K562 (cell line): ENCODE results near the gene EIF1. TPM values are rescaled to one million over a fixed set of nuclear protein-coding genes. Genes with fewer than 3 reads are reported as not detected.

Source experiments
- ARHGAP35 ChIP-seq: fragments of 450-650 bp; IDR thresholded peaks from 2 replicates; pipeline ENCODE4 v1.6.1; 2018; ENCODE audit not compliant: partially characterized antibody
- CHD2 ChIP-seq: IDR thresholded peaks from 2 replicates; pipeline ENCODE4 v1.6.1; 2011; ENCODE audit warnings: low read depth, low read length
- CREBBP ChIP-seq: IDR thresholded peaks from one replicate; pipeline ENCODE4 v1.6.1; 2012; ENCODE audit warnings: low read depth, mild to moderate bottlenecking, control low read depth, inconsistent platforms, low read length
- E2F8 ChIP-seq: fragments of 450-650 bp; IDR thresholded peaks from 2 replicates; pipeline ENCODE4 v1.7.1; 2018; ENCODE audit warnings: mild to moderate bottlenecking, low read depth; ENCODE audit not compliant: partially characterized antibody
- ESRRA ChIP-seq: fragments of 450-650 bp; IDR thresholded peaks from 2 replicates; pipeline ENCODE4 v1.6.1; 2014; ENCODE audit warnings: low read depth, mild to moderate bottlenecking, moderate library complexity, borderline replicate concordance
- KAT7 ChIP-seq: sonication (generic); formaldehyde crosslinking; IDR thresholded peaks from 2 replicates; pipeline ENCODE4 v1.8.0; 2022; ENCODE audit warnings: missing genetic modification reagents, mild to moderate bottlenecking, borderline replicate concordance
- MYBL2 ChIP-seq, 2 experiments: fragments of 450-650 bp in 1 of 2; sonication (generic) in 1 of 2; formaldehyde crosslinking in 1 of 2; IDR thresholded peaks; 2 replicates each; pipeline versions ENCODE4 v1.6.1 to v1.8.1; 2017 to 2022; ENCODE audit warnings: borderline replicate concordance in 1 of 2, inconsistent platforms in 1 of 2, low read depth in 1 of 2, mild to moderate bottlenecking in 1 of 2, missing genetic modification reagents in 1 of 2, moderate library complexity in 1 of 2
- NFRKB ChIP-seq: fragments of 450-650 bp; IDR thresholded peaks from 2 replicates; pipeline ENCODE4 v1.6.1; 2016; ENCODE audit warnings: low read depth
- RREB1 ChIP-seq: fragments of 250-450 bp; sonication (Bioruptor Pico); IDR thresholded peaks from 2 replicates; pipeline ENCODE4 v1.4.0; 2020
- SMARCA5 ChIP-seq: fragments of 450-650 bp; IDR thresholded peaks from 2 replicates; pipeline ENCODE4 v1.6.1; 2016
- ZHX1 ChIP-seq: fragments of 150-350 bp; conservative IDR thresholded peaks from 2 replicates; pipeline ENCODE4 v1.6.1; 2014; ENCODE audit warnings: low read length
- ZNF79 ChIP-seq: fragments of 250-450 bp; sonication (Bioruptor Pico); IDR thresholded peaks from 2 replicates; pipeline ENCODE4 v1.4.0; 2020; ENCODE audit warnings: low read depth, mild to moderate bottlenecking, moderate library complexity
- polyA plus RNA-seq, 8 experiments: library from polyadenylated mRNA; depleted of rRNA in 4 of 8; stranded (reverse) in 5 of 8; unstranded in 3 of 8; fragments of >200 nt; fragmentation: Nextera tagmentation in 2 of 8; fragmentation: Illumina TruSeq in 1 of 8; extraction: Ambion mirVana in 2 of 8; extraction: Trizol in 1 of 8; gene quantifications; 2 replicates each; pipeline versions ENCODE4 v1.2.1 to v1.2.3, GENCODE V29; 2011 to 2014; ENCODE audit warnings: inconsistent platforms in 1 of 8, missing spikeins in 1 of 8
- total RNA-seq, 7 experiments: library from RNA; depleted of rRNA in 6 of 7; stranded (reverse); fragments of >200 nt in 6 of 7; fragmentation: Illumina TruSeq in 2 of 7; extraction: Trizol in 2 of 7; gene quantifications; 2 replicates each; pipeline versions ENCODE4 v1.2.1 to v1.2.3, GENCODE V29; 2011 to 2021; ENCODE audit warnings: low replicate concordance in 1 of 7

EIF1 gene
- total and polyA plus RNA-seq, 9 of the 15 experiments (the other 6 are each of a cell fraction or from before 2014, with no cell fraction given) = 67.0 to 1,204 (median 320) TPM

GRCh38 chr17:41678907-41679739, 9.6 kb upstream of the EIF1 start (continued):
- peak; percentile 58; the same call in 1 of the 2 replicates for TF ChIP-seq RREB1 (CRISPR knock-in tag)
- no peak for TF ChIP-seq CHD2
- TF ChIP-seq MYBL2 (IDR thresholded peaks at IDR 0.05; ENCODE audit: low read depth) = no peak
- no peak for TF ChIP-seq MYBL2 (CRISPR knock-in tag; IDR thresholded peaks at IDR 0.05; ENCODE audit: borderline replicate concordance)
- no peak for TF ChIP-seq CREBBP
- TF ChIP-seq SMARCA5 = peak; percentile 96
- no peak; the same call in none of the 2 replicates for TF ChIP-seq NFRKB
- peak; percentile 99 for TF ChIP-seq ESRRA
- TF ChIP-seq ARHGAP35 = no peak
- TF ChIP-seq ZHX1 = no peak
- TF ChIP-seq ZNF79 (CRISPR knock-in tag) = no peak
- no peak for TF ChIP-seq E2F8
- no peak for TF ChIP-seq KAT7 (CRISPR knock-in tag)
